ENCODE measurements around the gene SUFU.

SUFU gene

GRCh38 chr10:102645741-102646609, 142.2 kb downstream of the SUFU start:
- ChIA-PET POLR2A (ENCODE audit: low non-redundant PET) (interaction anchor here (0.7 to 1.3 kb wide), 6 partner anchors 13 to 64 kb away, joined by 3 to 16 read pairs (median 4); no protein-coding TSS in a partner anchor), CTCF (interaction anchor here (1.0 to 1.4 kb wide), 4 partner anchors 13 to 31 kb away, joined by 3 to 6 read pairs (median 4); no protein-coding TSS in a partner anchor)
- DNase-seq (ENCODE audit: low spot score) = peak; percentile 96
- no peak for TF ChIP-seq CTCF (conservative IDR thresholded peaks at IDR 0.05; ENCODE audit: low read depth)
- H3K27ac ChIP-seq = peak overlapping the region; percentile 100

- TF ChIP-seq CTCF (conservative IDR thresholded peaks at IDR 0.05; ENCODE audit: low read depth) = no peak
- DNase-seq (ENCODE audit: low spot score) = peak; percentile 63
- ChIA-PET CTCF (interaction anchor here (1.0 to 1.2 kb wide), 2 partner anchors 12 to 16 kb away, joined by 4 to 6 read pairs; no protein-coding TSS in a partner anchor), POLR2A (ENCODE audit: low non-redundant PET) (interaction anchor here (0.7 to 1.3 kb wide), 5 partner anchors 12 to 63 kb away, joined by 3 to 4 read pairs (median 4); no protein-coding TSS in a partner anchor)
- peak overlapping the region; percentile 100 for H3K27ac ChIP-seq
Observed at GRCh38 chr10:102646610-102647442, 143.1 kb downstream of the SUFU start.

- DNase-seq (ENCODE audit: low spot score) = no peak
- ChIA-PET POLR2A (ENCODE audit: low non-redundant PET) (no interaction called here), CTCF (no interaction called here)
- TF ChIP-seq CTCF (conservative IDR thresholded peaks at IDR 0.05; ENCODE audit: low read depth) = no peak
- H3K27ac ChIP-seq = peak overlapping the region; percentile 100
Observed at GRCh38 chr10:102647443-102648268, 143.9 kb downstream of the SUFU start.

- ChIA-PET POLR2A (ENCODE audit: low non-redundant PET) (no interaction called here), CTCF (interaction anchor here (0.6 kb wide), 1 partner anchor 295 kb away, joined by 3 read pairs; no protein-coding TSS in a partner anchor)
- peak overlapping the region; percentile 100 for H3K27ac ChIP-seq
- no peak for DNase-seq (ENCODE audit: low spot score)
- no peak for TF ChIP-seq CTCF (conservative IDR thresholded peaks at IDR 0.05; ENCODE audit: low read depth)
Observed at GRCh38 chr10:102648269-102648888, 144.6 kb downstream of the SUFU start.

GRCh38 chr10:102648889-102649796, 145.4 kb downstream of the SUFU start:
- DNase-seq (ENCODE audit: low spot score) = no peak
- H3K27ac ChIP-seq = peak overlapping the region; percentile 100
- ChIA-PET CTCF (interaction anchor here (0.6 to 0.7 kb wide), 2 partner anchors 24 to 295 kb away, joined by 3 to 4 read pairs; no protein-coding TSS in a partner anchor), POLR2A (ENCODE audit: low non-redundant PET) (no interaction called here)
- no peak for TF ChIP-seq CTCF (conservative IDR thresholded peaks at IDR 0.05; ENCODE audit: low read depth)
